NCI-H2081 (cell line): Measurements from ENCODE around the gene LRRC57.
A peak's percentile ranks its signal among the peaks of the same experiment; 100 is the strongest.

Experiments used
- DNase-seq, 2 experiments: peaks; one replicate each; lab custom pipeline; 2025; lab: John Stamatoyannopoulos, UW

Gene LRRC57

GRCh38 chr15:42549741-42550392 lies 1.3 kb upstream of the LRRC57 start:
- no peak for DNase-seq

- peak; percentile 9 to 40 for DNase-seq
Measured at GRCh38 chr15:42549032-42549491, 469 bp upstream of the LRRC57 start.

GRCh38 chr15:42547918-42548248 lies 710 bp downstream of the LRRC57 start:
- DNase-seq, result peak in 1 of 2 experiments; percentile 40

DNA sequence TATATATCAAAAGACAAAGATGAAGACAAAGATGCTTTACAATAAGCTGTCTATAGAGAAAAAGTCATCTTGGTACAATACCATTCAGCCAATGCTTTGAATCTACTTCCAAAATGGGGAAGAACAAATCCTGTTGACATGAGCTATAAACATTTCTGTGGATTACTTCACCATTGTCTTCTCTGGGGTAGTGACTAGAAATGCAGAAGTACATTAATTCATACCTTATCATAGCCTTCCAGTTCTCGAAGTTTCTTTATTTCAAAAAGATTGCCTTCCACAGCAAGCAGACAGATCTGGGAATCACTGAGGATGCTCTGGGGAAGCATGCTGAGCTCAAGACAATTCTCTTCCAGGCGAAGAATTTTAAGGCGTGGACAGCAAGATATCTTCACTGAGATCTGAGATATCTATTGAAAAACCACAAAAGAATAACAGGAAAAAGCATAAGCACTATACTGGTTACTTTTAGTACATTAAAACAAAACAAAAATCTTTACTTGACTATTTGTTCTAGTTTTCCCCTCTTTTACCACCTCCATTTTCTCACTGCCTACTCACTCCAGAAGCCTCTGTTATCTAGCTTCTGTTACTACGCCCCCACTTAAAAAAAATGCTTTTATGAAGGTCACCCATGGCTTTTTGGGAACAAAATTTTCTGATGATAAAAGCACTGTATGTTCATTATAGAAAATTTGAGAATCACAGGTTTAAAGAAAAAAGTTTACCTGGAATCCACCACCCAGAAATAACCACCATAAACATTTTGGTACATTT lies 3.6 kb downstream of the LRRC57 start:
- no peak for DNase-seq

- DNase-seq, result no peak
Measured at GRCh38 chr15:42533246-42533645, 15.3 kb downstream of the LRRC57 start.

GRCh38 chr15:42528970-42529369 lies 19.6 kb downstream of the LRRC57 start:
- no peak for DNase-seq

DNA sequence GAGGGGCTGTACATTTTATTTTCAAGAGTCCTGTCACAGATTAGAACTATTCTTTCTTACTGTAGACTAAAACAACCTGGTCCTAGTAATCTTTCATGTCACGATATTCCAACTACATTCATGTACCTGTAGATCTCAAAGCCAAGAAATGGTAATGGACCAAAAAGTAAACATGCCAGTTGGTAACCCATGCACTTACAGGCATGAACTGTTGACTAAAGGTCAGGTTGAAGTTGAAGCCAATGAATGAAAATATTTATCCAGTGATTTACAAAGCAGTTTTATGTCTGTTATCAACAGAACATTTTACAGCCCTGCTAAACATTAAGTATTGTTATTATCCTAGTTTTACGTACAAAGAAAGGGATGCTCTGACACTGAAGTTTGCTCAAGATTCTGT lies 25.3 kb downstream of the LRRC57 start:
- DNase-seq, result no peak

DNA sequence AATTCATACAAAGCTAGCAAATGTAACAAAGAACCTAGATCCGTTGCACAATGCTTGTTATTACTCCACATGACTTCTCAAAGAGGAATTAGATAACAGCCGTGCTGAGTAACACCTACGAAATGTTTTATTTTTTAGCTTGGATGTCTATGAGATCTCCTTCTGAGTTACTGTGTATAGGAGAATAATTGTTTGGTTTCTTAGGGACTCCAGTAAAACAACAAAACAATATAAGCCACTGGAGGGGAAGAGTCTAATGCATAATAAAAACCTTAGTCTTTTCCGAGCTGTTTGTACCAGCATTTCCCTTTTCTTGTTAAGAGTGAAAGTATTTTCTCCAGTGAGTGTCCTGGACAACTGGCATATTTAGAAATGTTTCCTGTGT lies 37.6 kb downstream of the LRRC57 start:
- DNase-seq, result no peak

GRCh38 chr15:42510258-42511006 lies 38.2 kb downstream of the LRRC57 start:
- DNase-seq, result no peak

DNA sequence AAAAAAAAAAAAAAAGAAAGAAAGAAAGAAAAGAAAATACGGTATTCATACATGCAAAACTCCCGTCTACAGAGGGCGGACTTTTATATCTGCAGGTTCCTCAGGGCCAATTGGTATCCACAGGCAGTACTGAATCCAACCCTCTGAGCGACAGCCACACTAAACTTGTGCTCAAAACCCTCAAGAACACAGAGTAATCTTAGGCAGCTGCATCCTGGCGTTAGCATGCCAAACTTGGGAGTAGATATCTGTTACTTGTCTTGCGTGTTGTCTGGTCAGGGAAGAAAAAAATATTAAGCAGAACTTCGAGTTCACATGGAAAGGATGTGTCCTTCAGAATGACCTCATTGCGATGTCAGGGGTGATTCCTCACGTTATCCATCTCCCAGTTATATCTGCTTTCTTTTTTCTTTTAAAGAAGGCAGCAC lies 40.3 kb downstream of the LRRC57 start:
- DNase-seq, result no peak

DNA sequence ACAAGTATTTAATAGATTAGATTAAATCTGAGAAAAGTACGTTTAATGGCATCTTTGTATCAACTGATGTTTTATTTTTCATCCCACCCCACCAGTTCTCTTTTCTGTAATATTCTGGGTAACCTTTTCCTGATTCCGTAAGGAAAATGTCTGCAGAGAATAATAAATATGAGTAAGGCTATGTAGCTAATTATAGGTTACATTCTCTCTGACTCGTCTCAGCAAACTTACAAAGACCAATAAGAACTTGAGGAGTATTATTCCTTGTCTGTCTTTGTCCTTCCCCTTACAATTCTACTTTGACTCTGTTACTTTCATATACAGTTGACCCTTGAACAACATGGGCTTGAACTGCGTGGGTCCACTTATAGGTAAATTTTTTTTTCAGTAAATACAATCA lies 41.1 kb downstream of the LRRC57 start:
- no peak for DNase-seq

DNA sequence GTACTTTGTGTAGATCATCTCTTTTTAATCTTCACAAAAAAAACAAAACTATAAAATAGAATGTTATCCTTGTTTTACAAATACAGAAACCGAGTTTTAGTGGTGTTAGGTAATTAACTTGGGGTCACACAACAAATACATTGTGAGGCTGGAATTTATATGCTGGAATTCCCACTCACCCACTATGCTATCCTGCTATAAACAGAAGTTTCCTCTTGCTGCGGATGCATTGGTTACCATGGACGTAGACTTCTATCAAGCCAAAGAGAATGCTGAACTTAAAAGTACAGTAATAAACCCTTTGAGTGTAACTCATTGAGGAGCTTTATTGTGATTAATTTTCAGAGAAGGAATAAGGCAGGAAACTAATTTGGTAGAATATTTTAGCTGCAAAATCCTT lies 44.0 kb downstream of the LRRC57 start:
- DNase-seq, result no peak

DNA sequence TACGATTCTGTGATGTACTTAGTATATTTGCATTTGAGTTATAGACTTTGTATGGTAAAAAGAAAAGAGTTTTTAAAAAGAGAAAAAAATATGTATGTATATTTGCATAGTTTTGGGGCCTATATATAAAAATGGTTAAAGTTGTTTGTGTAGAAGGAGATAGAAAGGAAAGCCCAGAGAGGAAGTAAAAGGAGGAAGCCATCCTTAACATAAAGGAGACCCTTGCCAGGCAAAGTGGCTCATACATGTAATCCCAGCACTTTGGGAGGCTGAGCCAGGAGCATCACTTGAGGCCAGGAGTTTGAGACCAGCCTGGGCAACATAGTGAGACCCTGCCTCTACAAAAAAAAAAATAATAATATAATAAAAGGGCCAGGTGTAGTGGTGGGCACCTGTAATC lies 44.8 kb downstream of the LRRC57 start:
- DNase-seq, result no peak

- no peak for DNase-seq
Measured at GRCh38 chr15:42502477-42502876, 46.1 kb downstream of the LRRC57 start.

DNA sequence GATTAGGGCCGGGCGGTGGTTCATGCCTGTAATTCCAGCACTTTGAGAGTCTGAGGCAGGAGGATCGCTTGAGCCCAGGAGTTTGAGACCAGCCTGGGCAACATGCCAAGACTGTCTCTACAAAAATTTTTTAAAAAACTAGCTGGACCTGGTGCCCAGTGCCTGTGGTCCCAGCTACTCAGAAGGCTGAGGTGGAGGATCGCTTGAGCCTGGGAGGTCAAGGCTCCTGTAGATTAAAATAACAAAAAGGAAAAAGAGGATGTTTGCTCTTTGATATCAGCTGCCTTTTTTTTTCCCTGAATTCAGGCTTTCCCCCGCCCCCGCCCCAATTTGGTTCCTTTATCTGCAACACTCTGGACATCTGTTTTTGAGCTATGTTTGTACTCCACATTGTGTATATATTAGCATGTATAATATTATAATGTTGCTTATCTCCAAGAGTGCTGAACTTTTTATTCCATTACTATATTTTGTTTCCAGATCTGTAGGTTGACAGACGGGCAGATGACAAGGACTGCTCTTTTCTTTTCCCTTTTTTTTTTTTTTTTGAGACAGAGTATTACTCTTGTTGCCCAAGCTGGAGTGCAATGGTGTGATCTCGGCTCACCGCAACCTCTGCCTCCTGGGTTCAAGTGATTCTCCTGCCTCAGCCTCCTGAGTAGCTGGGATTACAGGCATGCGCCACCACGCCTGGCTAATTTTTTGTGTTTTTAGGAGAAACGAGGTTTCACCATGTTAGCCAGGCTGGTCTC lies 48.6 kb downstream of the LRRC57 start:
- no peak for DNase-seq

DNA sequence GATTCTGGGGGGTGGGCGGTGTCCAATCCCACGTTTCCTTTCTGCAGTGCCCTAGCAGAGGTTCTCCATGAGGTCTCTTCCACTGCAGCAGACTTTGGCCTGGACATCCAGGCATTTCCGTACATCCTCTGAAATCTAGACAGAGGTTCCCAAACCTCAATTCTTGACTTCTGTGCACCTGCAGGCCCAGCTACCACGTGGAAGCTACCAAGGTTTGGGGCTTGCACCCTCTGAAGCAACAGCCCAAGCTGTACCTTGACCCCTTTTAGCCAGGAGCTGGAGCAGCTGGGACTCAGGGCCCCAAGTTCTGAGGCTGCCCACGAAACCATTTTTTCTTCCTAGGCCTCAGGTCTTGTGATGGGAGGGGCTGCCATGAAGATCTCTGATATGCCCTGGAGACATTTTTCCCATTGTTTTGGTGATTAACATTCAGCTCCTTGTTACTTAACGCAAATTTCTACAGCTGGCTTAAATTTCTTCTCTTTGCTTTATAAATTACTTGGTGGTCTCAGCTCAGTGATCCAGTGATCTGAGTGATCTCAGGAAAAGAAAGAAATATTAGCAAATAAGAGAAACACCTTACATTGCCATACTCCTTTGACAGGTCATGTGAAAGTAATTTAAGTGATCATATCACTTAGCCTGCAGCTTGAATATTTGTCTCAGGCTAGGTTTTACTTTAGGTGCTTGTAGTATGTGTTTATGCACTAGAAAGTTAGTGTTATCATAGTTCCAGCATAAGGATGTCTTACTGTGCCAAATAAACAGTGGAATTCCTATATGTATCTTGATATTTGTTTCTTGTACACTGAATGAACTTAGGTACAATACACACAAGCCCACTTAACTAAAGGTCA lies 50.2 kb downstream of the LRRC57 start:
- DNase-seq, result no peak

GRCh38 chr15:42495361-42496212 lies 53.0 kb downstream of the LRRC57 start, which contains the start of gene SNAP23:
SNAP23 (plus strand) TSS chr15:42495634; CDS start chr15:42511847, 16,213 bp downstream.
- peak; percentile 75 to 86 for DNase-seq

DNA sequence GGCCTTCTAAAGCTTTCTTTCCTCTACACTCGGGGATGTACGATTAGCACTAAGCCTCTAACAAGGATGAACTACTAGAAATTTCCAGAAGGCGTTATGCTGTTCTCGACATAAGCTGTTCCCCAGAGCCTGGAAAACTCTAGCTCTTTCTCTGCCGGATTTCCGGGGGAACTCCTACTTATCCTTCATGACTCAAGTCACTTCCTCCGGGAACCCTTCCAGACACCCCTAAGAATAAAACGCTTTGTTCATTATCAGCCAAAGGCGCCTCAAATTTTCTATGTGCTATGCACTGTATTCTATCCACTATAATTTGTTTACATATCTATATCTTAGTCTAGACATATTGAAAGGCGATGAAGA lies 53.6 kb downstream of the LRRC57 start:
- no peak for DNase-seq

GRCh38 chr15:42493679-42494078 lies 54.9 kb downstream of the LRRC57 start:
- no peak for DNase-seq

- DNase-seq, result no peak
Measured at GRCh38 chr15:42491539-42492225, 56.9 kb downstream of the LRRC57 start.
